Measurements from ENCODE around the gene ELP2. TPM values are rescaled to one million over a fixed set of nuclear protein-coding genes. Genes with fewer than 3 reads are reported as not detected.

ELP2 gene
- total and polyA plus RNA-seq, 9 of the 15 experiments (the other 6 are each of a cell fraction or from before 2014, with no cell fraction given), result 76.8 to 192 (median 140) TPM

- TF ChIP-seq MITF (IDR thresholded peaks at IDR 0.05) (no peak), ETV1 (tag; conservative IDR thresholded peaks at IDR 0.05; ENCODE audit: low read depth) (no peak), TCF7L2 (IDR thresholded peaks at IDR 0.05; ENCODE audit: low read depth, low read length) (no peak), MEF2D (tag; conservative IDR thresholded peaks at IDR 0.05; ENCODE audit: low read depth) (no peak), BACH1 (tag; IDR thresholded peaks at IDR 0.05) (no peak), SUPT5H (IDR thresholded peaks at IDR 0.05) (no peak), ZNF507 (tag; conservative IDR thresholded peaks at IDR 0.05) (no peak)
- TF ChIP-seq, protein P1, sequence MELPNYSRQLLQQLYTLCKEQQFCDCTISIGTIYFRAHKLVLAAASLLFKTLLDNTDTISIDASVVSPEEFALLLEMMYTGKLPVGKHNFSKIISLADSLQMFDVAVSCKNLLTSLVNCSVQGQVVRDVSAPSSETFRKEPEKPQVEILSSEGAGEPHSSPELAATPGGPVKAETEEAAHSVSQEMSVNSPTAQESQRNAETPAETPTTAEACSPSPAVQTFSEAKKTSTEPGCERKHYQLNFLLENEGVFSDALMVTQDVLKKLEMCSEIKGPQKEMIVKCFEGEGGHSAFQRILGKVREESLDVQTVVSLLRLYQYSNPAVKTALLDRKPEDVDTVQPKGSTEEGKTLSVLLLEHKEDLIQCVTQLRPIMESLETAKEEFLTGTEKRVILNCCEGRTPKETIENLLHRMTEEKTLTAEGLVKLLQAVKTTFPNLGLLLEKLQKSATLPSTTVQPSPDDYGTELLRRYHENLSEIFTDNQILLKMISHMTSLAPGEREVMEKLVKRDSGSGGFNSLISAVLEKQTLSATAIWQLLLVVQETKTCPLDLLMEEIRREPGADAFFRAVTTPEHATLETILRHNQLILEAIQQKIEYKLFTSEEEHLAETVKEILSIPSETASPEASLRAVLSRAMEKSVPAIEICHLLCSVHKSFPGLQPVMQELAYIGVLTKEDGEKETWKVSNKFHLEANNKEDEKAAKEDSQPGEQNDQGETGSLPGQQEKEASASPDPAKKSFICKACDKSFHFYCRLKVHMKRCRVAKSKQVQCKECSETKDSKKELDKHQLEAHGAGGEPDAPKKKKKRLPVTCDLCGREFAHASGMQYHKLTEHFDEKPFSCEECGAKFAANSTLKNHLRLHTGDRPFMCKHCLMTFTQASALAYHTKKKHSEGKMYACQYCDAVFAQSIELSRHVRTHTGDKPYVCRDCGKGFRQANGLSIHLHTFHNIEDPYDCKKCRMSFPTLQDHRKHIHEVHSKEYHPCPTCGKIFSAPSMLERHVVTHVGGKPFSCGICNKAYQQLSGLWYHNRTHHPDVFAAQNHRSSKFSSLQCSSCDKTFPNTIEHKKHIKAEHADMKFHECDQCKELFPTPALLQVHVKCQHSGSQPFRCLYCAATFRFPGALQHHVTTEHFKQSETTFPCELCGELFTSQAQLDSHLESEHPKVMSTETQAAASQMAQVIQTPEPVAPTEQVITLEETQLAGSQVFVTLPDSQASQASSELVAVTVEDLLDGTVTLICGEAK (IDR thresholded peaks at IDR 0.05), result no peak
- TF ChIP-seq, protein P1 (CRISPR knock-in tag; IDR thresholded peaks at IDR 0.05), result no peak
- TF ChIP-seq, protein P2, sequence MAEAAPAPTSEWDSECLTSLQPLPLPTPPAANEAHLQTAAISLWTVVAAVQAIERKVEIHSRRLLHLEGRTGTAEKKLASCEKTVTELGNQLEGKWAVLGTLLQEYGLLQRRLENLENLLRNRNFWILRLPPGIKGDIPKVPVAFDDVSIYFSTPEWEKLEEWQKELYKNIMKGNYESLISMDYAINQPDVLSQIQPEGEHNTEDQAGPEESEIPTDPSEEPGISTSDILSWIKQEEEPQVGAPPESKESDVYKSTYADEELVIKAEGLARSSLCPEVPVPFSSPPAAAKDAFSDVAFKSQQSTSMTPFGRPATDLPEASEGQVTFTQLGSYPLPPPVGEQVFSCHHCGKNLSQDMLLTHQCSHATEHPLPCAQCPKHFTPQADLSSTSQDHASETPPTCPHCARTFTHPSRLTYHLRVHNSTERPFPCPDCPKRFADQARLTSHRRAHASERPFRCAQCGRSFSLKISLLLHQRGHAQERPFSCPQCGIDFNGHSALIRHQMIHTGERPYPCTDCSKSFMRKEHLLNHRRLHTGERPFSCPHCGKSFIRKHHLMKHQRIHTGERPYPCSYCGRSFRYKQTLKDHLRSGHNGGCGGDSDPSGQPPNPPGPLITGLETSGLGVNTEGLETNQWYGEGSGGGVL (CRISPR knock-in tag; IDR thresholded peaks at IDR 0.05), result no peak
Measured at GRCh38 chr18:36143391-36143790, 13.7 kb downstream of the ELP2 start (continued).

Measured in K562 (cell line).